Heart left ventricle (tissue), 16 donors: ENCODE measurements around the gene ZNF280B. TPM values are rescaled to one million over a fixed set of nuclear protein-coding genes. Genes with fewer than 3 reads are reported as not detected.

Experiments used
- ATAC-seq, 4 donors: fragments of 200-7000 bp; cut with Tn5 transposase; one replicate each; pipeline ENCODE4 v1.9.1; 2020 to 2022; ENCODE audit warnings: moderate library complexity in 4 of 4, mild to moderate bottlenecking in 3 of 4, moderate number of reproducible peaks in 1 of 4
- DNase-seq, 5 donors: peaks; one replicate each; pipeline ENCODE4 v3.0.0-alpha.2; 2020
- H3K27ac ChIP-seq, 12 donors: fragments of 200-600 bp; sonication (generic) in 4 of 12; one replicate each; pipeline versions ENCODE4 v1.5.0 to v1.8.0; 2016 to 2022; ENCODE audit warnings: mild to moderate bottlenecking in 2 of 12
- H3K27me3 ChIP-seq, 9 donors: fragments of 200-600 bp; sonication (generic) in 2 of 9; one replicate each; pipeline versions ENCODE4 v1.5.1 to v1.8.0; 2016 to 2022; ENCODE audit warnings: mild to moderate bottlenecking in 3 of 9
- H3K36me3 ChIP-seq, 9 donors: fragments of 200-600 bp; sonication (generic) in 2 of 9; one replicate each; pipeline versions ENCODE4 v1.5.0 to v1.8.0; 2018 to 2022; ENCODE audit warnings: mild to moderate bottlenecking in 2 of 9
- H3K4me1 ChIP-seq, 12 donors: fragments of 200-600 bp; sonication (generic) in 4 of 12; one replicate each; pipeline versions ENCODE4 v1.5.0 to v1.8.0; 2016 to 2022; ENCODE audit warnings: mild to moderate bottlenecking in 3 of 12
- H3K4me3 ChIP-seq, 12 donors: fragments of 200-600 bp; sonication (generic) in 4 of 12; one replicate each; pipeline versions ENCODE4 v1.5.0 to v1.8.0; 2017 to 2022; ENCODE audit warnings: mild to moderate bottlenecking in 9 of 12, moderate library complexity in 4 of 12
- H3K9me3 ChIP-seq, 12 donors: fragments of 200-600 bp; sonication (generic) in 4 of 12; one replicate each; pipeline versions ENCODE4 v1.5.0 to v1.8.0; 2016 to 2022; ENCODE audit warnings: mild to moderate bottlenecking in 1 of 12
- CTCF ChIP-seq, 12 donors: fragments of 200-600 bp; sonication (generic) in 4 of 12; IDR thresholded peaks; one replicate each; pipeline versions ENCODE4 v1.5.0 to v1.8.0; 2018 to 2022; ENCODE audit warnings: antibody characterized with exemption in 12 of 12, mild to moderate bottlenecking in 5 of 12
- POLR2A ChIP-seq, 2 donors: fragments of 450-650 bp; IDR thresholded peaks; one replicate each; pipeline ENCODE4 v1.6.1; 2017; ENCODE audit warnings: antibody characterized with exemption in 2 of 2, mild to moderate bottlenecking in 2 of 2, moderate library complexity in 2 of 2
- WGBS, 4 donors: extraction: QIAGEN DNeasy Blood & Tissue Kit in 2 of 4; methylation state at CpG; one replicate each; pipeline versions ENCODE4 v1.1.5 to v1.1.7; 2013 to 2018; 5-methylcytosine and 5-hydroxymethylcytosine counted together
- intact Hi-C, 10 donors: fragments of 100-400 bp; cut with DNase I; formaldehyde crosslinking; loops; one replicate each; pipeline versions ENCODE4 v1.11.1 to v1.14.2; 2022
- polyA plus RNA-seq, 2 donors: library from polyadenylated mRNA; stranded (reverse); fragments of 200-250 nt; gene quantifications; one replicate each; pipeline ENCODE4 v1.2.3, GENCODE V29; 2013
- total RNA-seq, 9 donors: library from RNA; depleted of rRNA in 2 of 9; stranded (reverse); fragments of >200 nt in 2 of 9; fragmentation: NEBNext Ultra II Directional in 3 of 9; extraction: Animal tissue kit (Norgen Biotek cat#: 25700) in 3 of 9; gene quantifications; one replicate each; pipeline versions ENCODE4 v1.1.0 to v1.2.4, GENCODE V29; 2016 to 2023
- donor health status: ischemic (EF 13 %, LVEDD 7.1; RV severe dilation, severe dysfunction).
- donor health status: healthy with polysubstance abuse.
- donor health status: DM: no; HTN: yes; CAD: no.
- donor health status: DM: no; HTN: no; CAD: no.
- donor health status: ischemic (EF 25% LVEDD 6.9; RV normal size, moderate dysfunction).
- donor health status: ischemic (EF 25% LVEDD 5.7; RV mildly dilated, moderate dysfunction).
- donor health status: healthy.
- donor health status: DM: yes; HTN: yes; CAD: no.
- donor health status: ischemic (EF 35%, LVEDD 5.7; RV mildly dilated, moderate dysfunction).
- donor health status: nonischemic (EF 11% LVEDD 7.7; RV severe dilation, severe dysfunction).
- donor health status: DM: yes; HTN: yes; CAD: no.
- donor health status: PGD.
- donor health status: ischemic (EF 29% LVEDD 5.4; RV normal size, mild dysfunction).
- donor health status: nonischemic (EF 23%, LVEDD 6.1; RV moderate dilation, normal function).

The ZNF280B gene
- total and polyA plus RNA-seq, 11 donors = 0.06 to 1.5 (median 0.65) TPM

- whole genome bisulfite sequencing, 4 donors = 68 to 85% (median 81%) methylated on average over 7 of the region's 7 CpGs
Measured at GRCh38 chr22:22538226-22538989, 29.9 kb upstream of the ZNF280B start.

DNA sequence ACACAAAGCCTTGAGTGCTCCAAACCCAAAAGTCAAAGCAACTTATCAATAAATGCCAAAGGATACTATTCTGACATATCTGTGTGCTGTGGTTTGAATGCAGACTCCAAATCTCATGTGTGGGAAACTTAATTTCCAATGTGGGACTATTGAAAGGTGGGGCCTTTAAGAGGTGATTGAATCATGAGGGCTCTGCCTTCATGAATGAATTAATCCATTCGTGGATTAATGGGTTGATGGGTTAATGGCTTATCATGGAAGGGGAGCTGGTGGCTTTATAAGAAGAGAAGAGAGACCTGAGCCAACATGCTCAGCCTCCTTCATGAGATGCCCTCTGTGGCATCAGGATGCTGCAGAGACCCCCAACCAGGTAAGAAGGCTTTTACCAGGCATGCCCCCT is 28.4 kb upstream of the ZNF280B start:
- Histone ChIP-seq H3K4me3 (no peak overlapping the region), H3K27ac (no peak overlapping the region), H3K36me3 (no peaks in the 10 kb centered on the region), H3K4me1 (no peaks in the 10 kb centered on the region), H3K27me3 (peaks cover 0 to 14% (median 0%) of the 10 kb centered on the region in 9 donors), H3K9me3 (peaks cover 0 to 6% (median 0%) of the 10 kb centered on the region in 12 donors)
- DNase-seq (no peak), ATAC-seq (no peak)
- TF ChIP-seq POLR2A (IDR thresholded peaks at IDR 0.05) (no peak), CTCF (IDR thresholded peaks at IDR 0.05) (no peak)
- intact Hi-C loops = no loop called here
- 21 to 39% (median 32%) methylated on average over 1 of the region's 1 CpG for WGBS, 4 donors

More at GRCh38 chr22:22538226-22538989, 29.9 kb upstream of the ZNF280B start:
- Histone ChIP-seq H3K9me3 (peaks cover 0 to 6% (median 0%) of the 10 kb centered on the region in 12 donors), H3K36me3 (no peaks in the 10 kb centered on the region), H3K4me3 (no peak overlapping the region), H3K27ac (no peak overlapping the region), H3K27me3 (peaks cover 0 to 20% (median 0%) of the 10 kb centered on the region in 9 donors), H3K4me1 (no peaks in the 10 kb centered on the region)
- intact Hi-C loops = no loop called here
- ATAC-seq (no peak), DNase-seq (no peak)
- TF ChIP-seq CTCF (IDR thresholded peaks at IDR 0.05) (no peak), POLR2A (IDR thresholded peaks at IDR 0.05) (no peak)

GRCh38 chr22:22536515-22536914 is 28.0 kb upstream of the ZNF280B start:
- intact Hi-C loops = no loop called here
- WGBS, 4 donors = 64 to 88% (median 79%) methylated on average over 6 of the region's 6 CpGs
- H3K9me3 ChIP-seq = peaks cover 0 to 6% (median 0%) of the 10 kb centered on the region in 12 donors
- ATAC-seq (no peak), DNase-seq (no peak)
- no peak overlapping the region for H3K4me3 ChIP-seq
- H3K27me3 ChIP-seq = peaks cover 0 to 12% (median 0%) of the 10 kb centered on the region in 9 donors
- H3K27ac ChIP-seq = no peak overlapping the region
- H3K36me3 ChIP-seq = no peaks in the 10 kb centered on the region
- TF ChIP-seq POLR2A (IDR thresholded peaks at IDR 0.05) = no peak
- no peak for TF ChIP-seq CTCF (IDR thresholded peaks at IDR 0.05)
- no peaks in the 10 kb centered on the region for H3K4me1 ChIP-seq

DNA sequence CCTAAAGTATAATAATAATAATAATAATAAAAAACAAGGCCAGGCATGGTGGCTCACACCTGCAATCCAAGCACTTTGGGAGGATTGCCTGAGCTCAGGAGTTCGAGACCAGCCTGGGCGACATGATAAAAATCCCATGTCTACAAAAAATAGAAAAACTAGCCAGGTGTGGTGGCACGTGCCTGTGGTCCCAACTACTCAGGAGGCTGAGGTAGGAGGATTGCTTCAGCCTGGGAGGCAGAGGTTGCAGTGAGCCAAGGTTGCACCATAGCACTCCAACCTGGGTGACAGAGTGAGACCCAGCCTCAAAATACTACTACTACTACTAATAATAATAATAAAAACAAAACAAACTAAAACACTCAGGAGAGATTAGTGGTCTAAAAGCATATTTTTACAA is 27.1 kb upstream of the ZNF280B start:
- H3K27ac ChIP-seq = no peak overlapping the region
- 75 to 85% (median 79%) methylated on average over 3 of the region's 3 CpGs for WGBS, 4 donors
- H3K36me3 ChIP-seq = no peaks in the 10 kb centered on the region
- no peak overlapping the region for H3K4me3 ChIP-seq
- ATAC-seq (no peak), DNase-seq (no peak)
- H3K27me3 ChIP-seq = peaks cover 0 to 11% (median 0%) of the 10 kb centered on the region in 9 donors
- TF ChIP-seq CTCF (IDR thresholded peaks at IDR 0.05) (no peak), POLR2A (IDR thresholded peaks at IDR 0.05) (no peak)
- no peaks in the 10 kb centered on the region for H3K4me1 ChIP-seq
- H3K9me3 ChIP-seq = peaks cover 0 to 6% (median 0%) of the 10 kb centered on the region in 12 donors
- intact Hi-C loops = no loop called here
